Body of pancreas (tissue), 4 donors: ENCODE data around the gene CNIH1.

Experiments
- POLR2A ChIP-seq, 3 donors: fragments of 450-650 bp; IDR thresholded peaks; one replicate each; pipeline ENCODE4 v1.6.1; 2016; ENCODE audit warnings: antibody characterized with exemption in 3 of 3, mild to moderate bottlenecking in 2 of 3
- TF ChIP-seq, protein P1 (sequence below), 7 experiments: fragments of 450-650 bp in 4 of 7; fragments of 200-600 bp in 3 of 7; sonication (generic) in 3 of 7; IDR thresholded peaks; one replicate each; pipeline ENCODE4 v1.5.1; 2016 to 2019; ENCODE audit warnings: antibody characterized with exemption in 7 of 7

DNA sequence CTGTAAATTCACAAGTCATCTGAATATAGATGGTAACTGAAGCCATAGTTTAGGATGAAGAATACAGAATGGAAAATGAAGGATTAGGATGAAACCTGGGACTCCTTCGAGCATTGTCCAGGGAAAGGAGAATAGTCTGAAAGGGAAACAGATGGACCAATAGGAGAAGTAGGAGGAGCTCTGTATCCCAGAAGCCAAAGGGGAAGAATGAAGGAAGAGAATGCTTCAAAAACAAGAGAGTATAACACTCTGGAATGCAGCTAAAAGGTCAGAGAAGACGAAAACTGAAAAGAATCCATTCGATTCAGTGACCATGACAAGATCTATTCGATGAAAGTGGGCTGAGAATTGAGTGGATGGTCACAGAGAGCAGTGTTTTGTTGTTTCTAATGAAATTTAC is 46.6 kb upstream of the CNIH1 start:
- TF ChIP-seq, protein P1, sequence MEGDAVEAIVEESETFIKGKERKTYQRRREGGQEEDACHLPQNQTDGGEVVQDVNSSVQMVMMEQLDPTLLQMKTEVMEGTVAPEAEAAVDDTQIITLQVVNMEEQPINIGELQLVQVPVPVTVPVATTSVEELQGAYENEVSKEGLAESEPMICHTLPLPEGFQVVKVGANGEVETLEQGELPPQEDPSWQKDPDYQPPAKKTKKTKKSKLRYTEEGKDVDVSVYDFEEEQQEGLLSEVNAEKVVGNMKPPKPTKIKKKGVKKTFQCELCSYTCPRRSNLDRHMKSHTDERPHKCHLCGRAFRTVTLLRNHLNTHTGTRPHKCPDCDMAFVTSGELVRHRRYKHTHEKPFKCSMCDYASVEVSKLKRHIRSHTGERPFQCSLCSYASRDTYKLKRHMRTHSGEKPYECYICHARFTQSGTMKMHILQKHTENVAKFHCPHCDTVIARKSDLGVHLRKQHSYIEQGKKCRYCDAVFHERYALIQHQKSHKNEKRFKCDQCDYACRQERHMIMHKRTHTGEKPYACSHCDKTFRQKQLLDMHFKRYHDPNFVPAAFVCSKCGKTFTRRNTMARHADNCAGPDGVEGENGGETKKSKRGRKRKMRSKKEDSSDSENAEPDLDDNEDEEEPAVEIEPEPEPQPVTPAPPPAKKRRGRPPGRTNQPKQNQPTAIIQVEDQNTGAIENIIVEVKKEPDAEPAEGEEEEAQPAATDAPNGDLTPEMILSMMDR (IDR thresholded peaks at IDR 0.05), result no peak
- TF ChIP-seq POLR2A (IDR thresholded peaks at IDR 0.05), result no peak
